MCF 10A (cell line): ENCODE data around the gene CXCL12. TPM values are rescaled to one million over a fixed set of nuclear protein-coding genes. Genes with fewer than 3 reads are reported as not detected.

Source experiments
- BruUV-seq: library from RNA; stranded (reverse); fragments of 400-500 nt; replicated peaks from 2 replicates; lab custom pipeline; 2021; lab: Mats Ljungman, UMichigan
- CTCF ChIA-PET: fragments of 300-600 bp; sonication (Branson Sonifier 250); formaldehyde crosslinking; extraction: SDS; loops from one replicate; lab custom pipeline; 2021; ENCODE audit warnings: antibody characterized with exemption, inconsistent platforms; lab: Yijun Ruan, JAX
- POLR2A ChIA-PET: fragments of 300-600, 350-650 bp; sonication (Branson Sonifier 250); formaldehyde crosslinking; extraction: SDS; loops from one replicate; lab custom pipeline; 2020; ENCODE audit warnings: antibody characterized with exemption, inconsistent platforms; lab: Yijun Ruan, JAX
- DNase-seq: peaks from one replicate; pipeline ENCODE4 v3.0.0-alpha.2; 2018; ENCODE audit not compliant: unreplicated experiment
- H3K27ac Mint-ChIP-seq: one replicate; pipeline ENCODE4 v1.8.0; 2022; ENCODE audit warnings: mild to moderate bottlenecking, low read depth, mixed read lengths; ENCODE audit not compliant: unreplicated experiment
- H3K27me3 Mint-ChIP-seq: one replicate; pipeline ENCODE4 v1.8.0; 2022; ENCODE audit warnings: mixed read lengths; ENCODE audit not compliant: insufficient read depth, unreplicated experiment
- H3K36me3 Mint-ChIP-seq: one replicate; pipeline ENCODE4 v1.8.0; 2022; ENCODE audit warnings: mild to moderate bottlenecking, moderate library complexity, mixed read lengths; ENCODE audit not compliant: insufficient read depth, unreplicated experiment
- H3K4me1 Mint-ChIP-seq: one replicate; pipeline ENCODE4 v1.8.0; 2022; ENCODE audit warnings: mixed read lengths; ENCODE audit not compliant: insufficient read depth, unreplicated experiment
- H3K4me3 Mint-ChIP-seq: one replicate; pipeline ENCODE4 v1.8.0; 2022; ENCODE audit warnings: mild to moderate bottlenecking, moderate library complexity, mixed read lengths; ENCODE audit not compliant: unreplicated experiment
- H3K9me3 Mint-ChIP-seq: one replicate; pipeline ENCODE4 v1.8.0; 2022; ENCODE audit warnings: mixed read lengths; ENCODE audit not compliant: unreplicated experiment
- intact Hi-C: fragments of 100-400 bp; cut with micrococcal nuclease; formaldehyde crosslinking; loops from 2 replicates; pipeline ENCODE4 v1.14.1; 2022
- total RNA-seq: library from RNA; stranded (reverse); gene quantifications from 2 replicates; pipeline ENCODE4 v1.2.3, GENCODE V29; 2022
- TF ChIP-seq, protein P1 (sequence below): fragments of 200-600 bp; IDR thresholded peaks from one replicate; pipeline ENCODE4 v1.8.0; 2022; ENCODE audit warnings: antibody characterized with exemption, mild to moderate bottlenecking; ENCODE audit not compliant: unreplicated experiment

Gene CXCL12
- total RNA-seq, 1 experiment from 2014 or later: not detected

DNA sequence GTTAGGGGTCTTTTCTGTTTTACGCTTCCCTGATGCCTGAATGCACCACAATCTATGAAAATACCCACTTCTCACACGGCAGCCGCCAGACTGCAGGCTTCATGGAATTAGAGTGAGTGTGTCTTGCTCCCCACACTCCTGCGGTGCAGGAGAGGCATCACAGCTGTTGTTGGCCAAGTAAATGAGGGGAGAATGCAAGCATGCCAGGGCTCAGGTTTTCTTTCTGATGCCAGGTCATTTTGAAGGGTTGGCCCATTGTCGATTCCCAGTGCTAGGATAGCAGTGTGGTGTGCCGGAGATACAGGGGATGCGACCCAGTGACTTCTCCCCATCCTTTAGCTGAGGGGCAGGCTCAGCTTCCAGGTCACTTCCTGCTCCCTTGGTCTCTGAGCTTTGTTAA is 16.3 kb downstream of the CXCL12 start:
- no peak for DNase-seq
- H3K4me3 Mint-ChIP-seq: no peak overlapping the region
- H3K4me1 Mint-ChIP-seq: no peaks in the 10 kb centered on the region
- ChIA-PET POLR2A (no interaction called here), CTCF (no interaction called here)
- H3K27me3 Mint-ChIP-seq: peaks cover 60% of the 10 kb centered on the region
- TF ChIP-seq, protein P1, sequence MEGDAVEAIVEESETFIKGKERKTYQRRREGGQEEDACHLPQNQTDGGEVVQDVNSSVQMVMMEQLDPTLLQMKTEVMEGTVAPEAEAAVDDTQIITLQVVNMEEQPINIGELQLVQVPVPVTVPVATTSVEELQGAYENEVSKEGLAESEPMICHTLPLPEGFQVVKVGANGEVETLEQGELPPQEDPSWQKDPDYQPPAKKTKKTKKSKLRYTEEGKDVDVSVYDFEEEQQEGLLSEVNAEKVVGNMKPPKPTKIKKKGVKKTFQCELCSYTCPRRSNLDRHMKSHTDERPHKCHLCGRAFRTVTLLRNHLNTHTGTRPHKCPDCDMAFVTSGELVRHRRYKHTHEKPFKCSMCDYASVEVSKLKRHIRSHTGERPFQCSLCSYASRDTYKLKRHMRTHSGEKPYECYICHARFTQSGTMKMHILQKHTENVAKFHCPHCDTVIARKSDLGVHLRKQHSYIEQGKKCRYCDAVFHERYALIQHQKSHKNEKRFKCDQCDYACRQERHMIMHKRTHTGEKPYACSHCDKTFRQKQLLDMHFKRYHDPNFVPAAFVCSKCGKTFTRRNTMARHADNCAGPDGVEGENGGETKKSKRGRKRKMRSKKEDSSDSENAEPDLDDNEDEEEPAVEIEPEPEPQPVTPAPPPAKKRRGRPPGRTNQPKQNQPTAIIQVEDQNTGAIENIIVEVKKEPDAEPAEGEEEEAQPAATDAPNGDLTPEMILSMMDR: no peak
- intact Hi-C loops: no loop called here
- no peaks in the 10 kb centered on the region for H3K9me3 Mint-ChIP-seq
- BruUV-seq: no TSS peak
- H3K27ac Mint-ChIP-seq: no peak overlapping the region
- H3K36me3 Mint-ChIP-seq: no peaks in the 10 kb centered on the region

- H3K36me3 Mint-ChIP-seq: no peaks in the 10 kb centered on the region
- ChIA-PET CTCF (no interaction called here), POLR2A (no interaction called here)
- intact Hi-C loops: no loop called here
- H3K4me1 Mint-ChIP-seq: no peaks in the 10 kb centered on the region
- no TSS peak for BruUV-seq
- peaks cover 56% of the 10 kb centered on the region for H3K27me3 Mint-ChIP-seq
- no peak overlapping the region for H3K27ac Mint-ChIP-seq
- DNase-seq: no peak
- TF ChIP-seq, protein P1: no peak
- no peak overlapping the region for H3K4me3 Mint-ChIP-seq
- no peaks in the 10 kb centered on the region for H3K9me3 Mint-ChIP-seq
Measured at GRCh38 chr10:44366941-44367630, 17.8 kb downstream of the CXCL12 start.

GRCh38 chr10:44364566-44364965 is 20.3 kb downstream of the CXCL12 start:
- TF ChIP-seq, protein P1: no peak
- no peaks in the 10 kb centered on the region for H3K9me3 Mint-ChIP-seq
- peaks cover 43% of the 10 kb centered on the region for H3K27me3 Mint-ChIP-seq
- DNase-seq: no peak
- no peak overlapping the region for H3K27ac Mint-ChIP-seq
- intact Hi-C loops: no loop called here
- CTCF ChIA-PET: no interaction called here
- BruUV-seq: no TSS peak
- no peak overlapping the region for H3K4me3 Mint-ChIP-seq
- no peaks in the 10 kb centered on the region for H3K36me3 Mint-ChIP-seq
- POLR2A ChIA-PET: no interaction called here
- H3K4me1 Mint-ChIP-seq: no peaks in the 10 kb centered on the region

- no peak for DNase-seq
- H3K27ac Mint-ChIP-seq: no peak overlapping the region
- BruUV-seq: no TSS peak
- POLR2A ChIA-PET: no interaction called here
- no peaks in the 10 kb centered on the region for H3K36me3 Mint-ChIP-seq
- CTCF ChIA-PET: no interaction called here
- TF ChIP-seq, protein P1: no peak
- no peaks in the 10 kb centered on the region for H3K9me3 Mint-ChIP-seq
- no peak overlapping the region for H3K4me3 Mint-ChIP-seq
- peaks cover 43% of the 10 kb centered on the region for H3K27me3 Mint-ChIP-seq
- no peaks in the 10 kb centered on the region for H3K4me1 Mint-ChIP-seq
- intact Hi-C loops: no loop called here
Measured at GRCh38 chr10:44363716-44364115, 21.2 kb downstream of the CXCL12 start.
